ENCODE measurements around the gene TTF2. TPM values are rescaled to one million over a fixed set of nuclear protein-coding genes. Genes with fewer than 3 reads are reported as not detected.

Gene TTF2
- total RNA-seq, 6 experiments from 2014 or later = 2.3 to 6.0 (median 4.3) TPM

GRCh38 chr1:117113199-117113598 lies 53.1 kb downstream of the TTF2 start:
- Histone ChIP-seq H3K4me3 (no peak overlapping the region), H3K9me3 (no peaks in the 10 kb centered on the region), H3K27me3 (no peaks in the 10 kb centered on the region), H3K36me3 (no peaks in the 10 kb centered on the region), H3K27ac (no peak overlapping the region), H3K4me1 (peaks cover 0 to 13% (median 6%) of the 10 kb centered on the region in 4 donors)
- TF ChIP-seq CTCF (IDR thresholded peaks at IDR 0.05) (no peak), POLR2A (IDR thresholded peaks at IDR 0.05) (no peak)
- intact Hi-C loops (cut with DNase I) = no loop called here
- DNase-seq = no peak
- WGBS (ENCODE audit: insufficient coverage, low coverage, low lambda C conversion rate, missing lambda C conversion rate) = 83% methylated on average over 1 of the region's 11 CpGs
- no peak for ATAC-seq

- no peak overlapping the region for H3K27ac ChIP-seq
Observed at GRCh38 chr1:117114877-117115276, 54.8 kb downstream of the TTF2 start.

GRCh38 chr1:117116090-117116783 lies 56.1 kb downstream of the TTF2 start:
- H3K4me3 ChIP-seq = no peak overlapping the region
- H3K36me3 ChIP-seq = no peaks in the 10 kb centered on the region
- TF ChIP-seq CTCF (IDR thresholded peaks at IDR 0.05) (no peak), POLR2A (IDR thresholded peaks at IDR 0.05) (no peak)
- no peaks in the 10 kb centered on the region for H3K27me3 ChIP-seq
- H3K9me3 ChIP-seq = no peaks in the 10 kb centered on the region
- intact Hi-C loops (cut with DNase I) = no loop called here
- WGBS (ENCODE audit: insufficient coverage, low coverage, low lambda C conversion rate, missing lambda C conversion rate) = 98% methylated on average over 9 of the region's 13 CpGs
- no peak overlapping the region for H3K27ac ChIP-seq
- DNase-seq (no peak), ATAC-seq (no peak)
- H3K4me1 ChIP-seq = peaks cover 0 to 13% (median 7%) of the 10 kb centered on the region in 4 donors

More at GRCh38 chr1:117114877-117115276, 54.8 kb downstream of the TTF2 start:
- intact Hi-C loops (cut with DNase I) = no loop called here
- Histone ChIP-seq H3K4me1 (peaks cover 0 to 13% (median 7%) of the 10 kb centered on the region in 4 donors), H3K27me3 (no peaks in the 10 kb centered on the region), H3K9me3 (no peaks in the 10 kb centered on the region), H3K36me3 (no peaks in the 10 kb centered on the region), H3K4me3 (no peak overlapping the region)
- DNase-seq (no peak), ATAC-seq (no peak)
- no peak for TF ChIP-seq CTCF (IDR thresholded peaks at IDR 0.05)
- TF ChIP-seq POLR2A (IDR thresholded peaks at IDR 0.05) = no peak
- WGBS (ENCODE audit: insufficient coverage, low coverage, low lambda C conversion rate, missing lambda C conversion rate) = 69% methylated on average over 2 of the region's 2 CpGs

GRCh38 chr1:117116784-117117130 lies 56.6 kb downstream of the TTF2 start:
- no peaks in the 10 kb centered on the region for H3K36me3 ChIP-seq
- H3K4me1 ChIP-seq = peaks cover 0 to 13% (median 7%) of the 10 kb centered on the region in 4 donors
- TF ChIP-seq POLR2A (IDR thresholded peaks at IDR 0.05) (no peak), CTCF (IDR thresholded peaks at IDR 0.05) (no peak)
- H3K9me3 ChIP-seq = no peaks in the 10 kb centered on the region
- no peak for DNase-seq
- 67% methylated on average over 1 of the region's 3 CpGs for WGBS (ENCODE audit: insufficient coverage, low coverage, low lambda C conversion rate, missing lambda C conversion rate)
- no peak overlapping the region for H3K4me3 ChIP-seq
- intact Hi-C loops (cut with DNase I) = no loop called here
- ATAC-seq = no peak
- H3K27ac ChIP-seq = no peak overlapping the region
- no peaks in the 10 kb centered on the region for H3K27me3 ChIP-seq
